Keratinocyte (primary cell): Measurements from ENCODE around the gene PTRHD1. TPM values are rescaled to one million over a fixed set of nuclear protein-coding genes. Genes with fewer than 3 reads are reported as not detected.

Experiments
- DNase-seq: peaks from one replicate; pipeline ENCODE4 v3.0.0-alpha.2; 2011; ENCODE audit warnings: low read depth, missing footprints, low spot score
- FAIRE-seq: peaks from 2 replicates; lab custom pipeline; 2011; peaks lifted over from hg19 to GRCh38; lab: Jason Lieb, UNC
- H2AFZ ChIP-seq: 2 replicates; pipeline ENCODE4 v1.6.0; 2012; ENCODE audit warnings: low read length, control low read depth, inconsistent platforms; ENCODE audit not compliant: control insufficient read depth
- H3K27ac ChIP-seq: 2 replicates; pipeline ENCODE4 v1.5.1; 2011; ENCODE audit warnings: low read length; ENCODE audit not compliant: control insufficient read depth, insufficient read depth
- H3K27me3 ChIP-seq: 3 replicates; pipeline ENCODE4 v1.6.0; 2011; ENCODE audit warnings: low read length; ENCODE audit not compliant: control insufficient read depth, insufficient read depth; ENCODE audit errors: extremely low read depth
- H3K36me3 ChIP-seq, 2 experiments: 2 replicates in 1 of 2; 3 replicates in 1 of 2; pipeline ENCODE4 v1.5.1; 2011; ENCODE audit warnings: low read length in 2 of 2, mild to moderate bottlenecking in 1 of 2; ENCODE audit not compliant: control insufficient read depth in 2 of 2, insufficient read depth in 2 of 2; ENCODE audit errors: extremely low read depth in 1 of 2
- H3K4me1 ChIP-seq: 3 replicates; pipeline ENCODE4 v1.5.1; 2011; ENCODE audit warnings: low read length; ENCODE audit not compliant: control insufficient read depth, insufficient read depth; ENCODE audit errors: extremely low read depth
- H3K4me2 ChIP-seq: 3 replicates; pipeline ENCODE4 v1.6.0; 2011; ENCODE audit warnings: low read depth, low read length; ENCODE audit not compliant: control insufficient read depth, insufficient read depth; ENCODE audit errors: extremely low read depth
- H3K4me3 ChIP-seq, 3 experiments: fragments of 200-600 bp in 1 of 3; sonication (generic) in 1 of 3; 2 replicates in 2 of 3; 3 replicates in 1 of 3; pipeline ENCODE4 v1.5.1; 2011 to 2016; ENCODE audit warnings: low read length in 3 of 3, mild to moderate bottlenecking in 3 of 3, control low read depth in 2 of 3, inconsistent platforms in 1 of 3, low read depth in 1 of 3, mixed read lengths in 1 of 3, mixed run types in 1 of 3, moderate library complexity in 1 of 3; ENCODE audit not compliant: control insufficient read depth in 2 of 3, insufficient read depth in 2 of 3; ENCODE audit errors: extremely low read depth in 1 of 3
- H3K79me2 ChIP-seq: 2 replicates; pipeline ENCODE4 v1.6.0; 2012; ENCODE audit warnings: low read length; ENCODE audit not compliant: control insufficient read depth, insufficient read depth
- H3K9ac ChIP-seq: 3 replicates; pipeline ENCODE4 v1.6.0; 2011; ENCODE audit warnings: low read length; ENCODE audit not compliant: control insufficient read depth, insufficient read depth; ENCODE audit errors: extremely low read depth
- H3K9me1 ChIP-seq: 3 replicates; pipeline ENCODE4 v1.6.0; 2011; ENCODE audit warnings: low read length; ENCODE audit not compliant: control insufficient read depth, insufficient read depth; ENCODE audit errors: extremely low read depth
- H3K9me3 ChIP-seq: 2 replicates; pipeline ENCODE4 v1.5.1; 2012; ENCODE audit warnings: low read depth, low read length; ENCODE audit not compliant: control insufficient read depth
- H4K20me1 ChIP-seq: 3 replicates; pipeline ENCODE4 v1.6.0; 2011; ENCODE audit warnings: low read length; ENCODE audit not compliant: control insufficient read depth, insufficient read depth; ENCODE audit errors: extremely low read depth
- CTCF ChIP-seq, 3 experiments: IDR thresholded peaks in 1 of 3; conservative IDR thresholded peaks in 1 of 3; optimal IDR thresholded peaks in 1 of 3; 2 replicates in 2 of 3; 3 replicates in 1 of 3; pipeline versions ENCODE3 to v1.5.1; 2011; ENCODE audit warnings: low read length in 3 of 3, mild to moderate bottlenecking in 3 of 3, moderate library complexity in 2 of 3, control low read depth in 1 of 3, inconsistent platforms in 1 of 3; ENCODE audit not compliant: insufficient read depth in 2 of 3; ENCODE audit errors: extremely low read depth in 1 of 3
- EZH2 ChIP-seq: IDR thresholded peaks from one replicate; pipeline ENCODE4 v1.6.1; 2012; ENCODE audit warnings: inconsistent platforms, mild to moderate bottlenecking, low read length, moderate library complexity
- dilution Hi-C: fragments of 300-500 bp; cut with MboI; formaldehyde crosslinking; loops from one replicate; pipeline ENCODE4 v1.7.0; 2020; ENCODE audit warnings: low sequenced_read_pairs; ENCODE audit not compliant: extremely low pct_ligation_motif_present
- polyA plus RNA-seq, 5 experiments: library from polyadenylated mRNA; depleted of rRNA in 3 of 5; stranded (reverse) in 3 of 5; stranded (forward) in 1 of 5; unstranded in 1 of 5; fragments of >200 nt; gene quantifications; 1 replicate in 1 of 5; 2 replicates in 3 of 5; 3 replicates in 1 of 5; pipeline versions ENCODE4 v1.2.1 to v1.2.3, GENCODE V29; 2011 to 2012; ENCODE audit warnings: missing spikeins in 2 of 5, low read depth in 1 of 5, low replicate concordance in 1 of 5

PTRHD1 gene
- polyA plus RNA-seq, 1 donor (not counting 4 experiments of a cell fraction or from before 2014, with no cell fraction given) = 36.9 TPM

GRCh38 chr2:24818721-24819167 is 25.6 kb upstream of the PTRHD1 start:
- Histone ChIP-seq H3K4me3 (no peak overlapping the region), H3K27ac (no peak overlapping the region), H3K9me3 (no peaks in the 10 kb centered on the region), H2AFZ (no peak overlapping the region), H4K20me1 (peaks cover 3% of the 10 kb centered on the region), H3K36me3 (peaks cover 17 to 37% of the 10 kb centered on the region in 2 experiments), H3K4me1 (no peaks in the 10 kb centered on the region), H3K27me3 (no peaks in the 10 kb centered on the region), H3K9ac (no peak overlapping the region), H3K4me2 (no peak overlapping the region), H3K79me2 (peaks cover 4% of the 10 kb centered on the region), H3K9me1 (no peaks in the 10 kb centered on the region)
- dilution Hi-C loops = no loop called here
- DNase-seq = no peak
- no peak for FAIRE-seq
- TF ChIP-seq CTCF (optimal IDR thresholded peaks at IDR 0.05 in 1 of 3, IDR thresholded peaks at IDR 0.05 in 1 of 3, conservative IDR thresholded peaks at IDR 0.05 in 1 of 3; ENCODE audit: extremely low read depth in 1 of 3, insufficient read depth in 2 of 3, low read length in 3 of 3) = no peak
- no peak for TF ChIP-seq EZH2

- H2AFZ ChIP-seq = no peak overlapping the region
- FAIRE-seq (no peak), DNase-seq (no peak)
- H3K9ac ChIP-seq = no peak overlapping the region
- H3K79me2 ChIP-seq = peaks cover 20% of the 10 kb centered on the region
- TF ChIP-seq CTCF (optimal IDR thresholded peaks at IDR 0.05 in 1 of 3, IDR thresholded peaks at IDR 0.05 in 1 of 3, conservative IDR thresholded peaks at IDR 0.05 in 1 of 3; ENCODE audit: extremely low read depth in 1 of 3, insufficient read depth in 2 of 3, low read length in 3 of 3) (no peak), EZH2 (no peak)
- H3K27me3 ChIP-seq = no peaks in the 10 kb centered on the region
- no peak overlapping the region for H3K4me3 ChIP-seq
- H4K20me1 ChIP-seq = peaks cover 3% of the 10 kb centered on the region
- no peaks in the 10 kb centered on the region for H3K4me1 ChIP-seq
- no peaks in the 10 kb centered on the region for H3K9me3 ChIP-seq
- no peak overlapping the region for H3K4me2 ChIP-seq
- dilution Hi-C loops = no loop called here
- peaks cover 16 to 31% of the 10 kb centered on the region in 2 experiments for H3K36me3 ChIP-seq
- no peaks in the 10 kb centered on the region for H3K9me1 ChIP-seq
- H3K27ac ChIP-seq = no peak overlapping the region
Measured at GRCh38 chr2:24816884-24817283, 23.7 kb upstream of the PTRHD1 start.
